Measurements from ENCODE around the gene SOX5. TPM values are rescaled to one million over a fixed set of nuclear protein-coding genes. Genes with fewer than 3 reads are reported as not detected.

SOX5 gene
- total and polyA plus RNA-seq, 2 of the 8 experiments (the other 6 are each of a cell fraction or from before 2014, with no cell fraction given): 2.2 to 2.6 TPM

GRCh38 chr12:23987046-23987445 is 37.6 kb upstream of the SOX5 start:
- Histone ChIP-seq H2BK5ac (ENCODE audit: low read depth, low read length) (no peak overlapping the region), H3K9ac (replicated peaks in 1 of 4; ENCODE audit: extremely low read depth in 1 of 4, low read depth in 3 of 4, low read length in 3 of 4) (no peak overlapping the region), H3K18ac (ENCODE audit: extremely low read depth, low read length) (no peak overlapping the region), H4K5ac (ENCODE audit: insufficient read length, low read depth, low read length) (no peak overlapping the region), H3K4me2 (ENCODE audit: insufficient read depth in 1 of 2, low read depth in 2 of 2, low read length in 2 of 2) (no peak overlapping the region), H4K8ac (ENCODE audit: extremely low read depth, insufficient read depth, low read length) (no peak overlapping the region), H2BK12ac (ENCODE audit: low read depth, low read length) (no peak overlapping the region), H3K23me2 (ENCODE audit: low read depth, low read length) (no peaks in the 10 kb centered on the region), H3K56ac (replicated peaks; ENCODE audit: insufficient read length, low read depth, low read length) (no peak overlapping the region), H3K27ac (ENCODE audit: low read depth, low read length) (no peak overlapping the region), H3K9me3 (ENCODE audit: insufficient read depth in 2 of 2, low read depth in 1 of 2, low read length in 1 of 2) (no peaks in the 10 kb centered on the region), H3K14ac (ENCODE audit: insufficient read length) (no peak overlapping the region), H3K4me3 (ENCODE audit: extremely low read depth in 1 of 4, insufficient read depth in 2 of 4, low read depth in 3 of 4, low read length in 4 of 4) (no peak overlapping the region), H2BK120ac (replicated peaks; ENCODE audit: low read depth, low read length) (no peak overlapping the region), H3K4me1 (replicated peaks in 1 of 4; ENCODE audit: control insufficient read depth in 3 of 4, insufficient read depth in 4 of 4, low read length in 3 of 4) (no peaks in the 10 kb centered on the region), H2BK20ac (ENCODE audit: low read length) (no peak overlapping the region), H3K79me2 (ENCODE audit: control insufficient read depth in 1 of 2, insufficient read depth in 2 of 2, low read length in 2 of 2) (no peaks in the 10 kb centered on the region), H3K23ac (ENCODE audit: insufficient read length) (no peak overlapping the region), H3K36me3 (ENCODE audit: control insufficient read depth in 2 of 4, insufficient read depth in 4 of 4, low read length in 3 of 4) (no peaks in the 10 kb centered on the region), H2BK15ac (ENCODE audit: low read length) (no peak overlapping the region), H4K20me1 (replicated peaks in 1 of 2; ENCODE audit: control insufficient read depth in 1 of 2, insufficient read depth in 2 of 2, low read length in 2 of 2) (no peaks in the 10 kb centered on the region), H3K4ac (replicated peaks; ENCODE audit: insufficient read length, low read depth, low read length) (no peak overlapping the region), H2AK5ac (ENCODE audit: low read depth, low read length) (no peak overlapping the region), H3K79me1 (ENCODE audit: low read depth, low read length) (no peaks in the 10 kb centered on the region), H2AFZ (ENCODE audit: low read length) (no peak overlapping the region), H3K27me3 (replicated peaks in 1 of 4; ENCODE audit: control insufficient read depth in 3 of 4, extremely low read depth in 1 of 4, insufficient read depth in 3 of 4, low read length in 3 of 4) (no peaks in the 10 kb centered on the region), H4K91ac (replicated peaks; ENCODE audit: insufficient read length, low read length) (no peak overlapping the region)
- CTCF ChIA-PET (ENCODE audit: partially characterized antibody): no interaction called here
- DNase-seq (ENCODE audit: low read depth in 1 of 2, low spot score in 2 of 2): no peak
- POLR2A ChIA-PET (ENCODE audit: partially characterized antibody): no interaction called here
- no peak for FAIRE-seq
- 100% methylated on average over 1 of the region's 1 CpG; no CpG with 5 or more reads in 1 of the 2 experiments for WGBS, 2 experiments (ENCODE audit: extremely low coverage in 1 of 2, insufficient coverage in 1 of 2, insufficient read length in 1 of 2, insufficient replicate concordance in 2 of 2, low coverage in 1 of 2, low lambda C conversion rate in 2 of 2, missing lambda C conversion rate in 1 of 2)
- TF ChIP-seq NRF1 (IDR thresholded peaks at IDR 0.05; ENCODE audit: low read depth, low read length) (no peak), ZNF274 (IDR thresholded peaks at IDR 0.05; ENCODE audit: borderline replicate concordance, extremely low read depth, low read length) (no peak), CBX5 (IDR thresholded peaks at IDR 0.05; ENCODE audit: low read depth, low read length) (no peak), RNF2 (IDR thresholded peaks at IDR 0.05; ENCODE audit: borderline replicate concordance, low read depth, low read length, missing control alignments, poor library complexity, severe bottlenecking) (no peak), CTCF (IDR thresholded peaks at IDR 0.05; ENCODE audit: control extremely low read depth in 1 of 3, insufficient read depth in 1 of 3, low read depth in 1 of 3, low read length in 3 of 3) (no peak), HDAC6 (IDR thresholded peaks at IDR 0.05; ENCODE audit: low read depth, low read length) (no peak), POLR2AphosphoS5 (IDR thresholded peaks at IDR 0.05; ENCODE audit: low read depth, low read length) (no peak), SP4 (IDR thresholded peaks at IDR 0.05; ENCODE audit: low read length) (no peak), GABPA (IDR thresholded peaks at IDR 0.05; ENCODE audit: borderline replicate concordance, insufficient read depth, low read length) (no peak), SP2 (IDR thresholded peaks at IDR 0.05; ENCODE audit: low read length) (no peak), CBX8 (IDR thresholded peaks at IDR 0.05; ENCODE audit: borderline replicate concordance, low read depth, low read length) (no peak), FOSL1 (IDR thresholded peaks at IDR 0.05; ENCODE audit: insufficient read depth, low read depth, low read length) (no peak)
